B cell (primary cell): ENCODE measurements around the gene TMPRSS5. TPM values are rescaled to one million over a fixed set of nuclear protein-coding genes. Genes with fewer than 3 reads are reported as not detected.

Source experiments
- ATAC-seq: fragments of 200-7000 bp; cut with Tn5 transposase; one replicate; pipeline ENCODE4 v1.10.0; 2021; ENCODE audit warnings: low read depth, mild to moderate bottlenecking, moderate number of reproducible peaks, moderate library complexity
- CTCF ChIA-PET: fragments of 350-600 bp; sonication (Branson Sonifier 250); formaldehyde crosslinking; loops from one replicate; lab custom pipeline; 2021; ENCODE audit warnings: antibody characterized with exemption, inconsistent platforms; lab: Charles Lee
- POLR2A ChIA-PET: fragments of 350-600 bp; sonication (Branson Sonifier 250); formaldehyde crosslinking; loops from one replicate; lab custom pipeline; 2021; ENCODE audit warnings: antibody characterized with exemption; lab: Charles Lee
- DNase-seq: peaks from one replicate; pipeline ENCODE4 v3.0.0; 2013
- H2AFZ ChIP-seq: 2 replicates; pipeline ENCODE4 v1.6.1; 2012; ENCODE audit warnings: mild to moderate bottlenecking, low read depth, low read length; ENCODE audit not compliant: insufficient read depth, poor library complexity, severe bottlenecking
- H3K27ac ChIP-seq, 2 donors: 1 replicate in 1 of 2; 2 replicates in 1 of 2; pipeline ENCODE4 v1.5.1; 2012 to 2013; ENCODE audit warnings: low read length in 2 of 2, mild to moderate bottlenecking in 2 of 2, moderate library complexity in 1 of 2
- H3K27me3 ChIP-seq, 4 experiments: fragments of 200-600 bp in 1 of 4; sonication (generic) in 1 of 4; replicated peaks in 1 of 4; 1 replicate in 2 of 4; 2 replicates in 2 of 4; pipeline versions ENCODE4 v1.6.1 to v1.7.0; 2013 to 2016; ENCODE audit warnings: low read length in 3 of 4, mild to moderate bottlenecking in 2 of 4, mixed read lengths in 1 of 4, moderate library complexity in 1 of 4; ENCODE audit not compliant: insufficient read depth in 4 of 4, control insufficient read depth in 3 of 4; ENCODE audit errors: control extremely low read depth in 1 of 4
- H3K36me3 ChIP-seq, 2 experiments: replicated peaks in 1 of 2; 1 replicate in 1 of 2; 2 replicates in 1 of 2; pipeline versions ENCODE4 v1.6.1 to v1.7.1; 2013; ENCODE audit warnings: low read length in 1 of 2; ENCODE audit not compliant: insufficient read depth in 2 of 2, control insufficient read depth in 1 of 2; ENCODE audit errors: control extremely low read depth in 1 of 2, extremely low read depth in 1 of 2
- H3K4me1 ChIP-seq, 2 donors: fragments of 200-600 bp in 1 of 2; sonication (generic) in 1 of 2; 1 replicate in 1 of 2; 2 replicates in 1 of 2; pipeline versions ENCODE4 v1.5.1 to v1.6.1; 2013 to 2017; ENCODE audit warnings: low read length in 2 of 2; ENCODE audit not compliant: control insufficient read depth in 2 of 2, insufficient read depth in 2 of 2
- H3K4me2 ChIP-seq: replicated peaks from 2 replicates; pipeline ENCODE3; 2012; ENCODE audit warnings: mild to moderate bottlenecking, low read depth, low read length; ENCODE audit not compliant: poor library complexity, severe bottlenecking
- H3K4me3 ChIP-seq, 5 experiments: fragments of 200-600 bp in 1 of 5; sonication (generic) in 1 of 5; 1 replicate in 3 of 5; 2 replicates in 2 of 5; pipeline versions ENCODE4 v1.5.1 to v1.7.0; 2011 to 2016; ENCODE audit warnings: low read length in 4 of 5, mild to moderate bottlenecking in 4 of 5, low read depth in 2 of 5, control low read depth in 1 of 5, moderate library complexity in 1 of 5; ENCODE audit not compliant: insufficient read depth in 1 of 5; ENCODE audit errors: control extremely low read depth in 1 of 5, extremely low read depth in 1 of 5
- H3K79me2 ChIP-seq: fragments of 200-600 bp; sonication (generic); one replicate; pipeline ENCODE4 v1.6.0; 2016; ENCODE audit warnings: low read length; ENCODE audit not compliant: control insufficient read depth, insufficient read depth
- H3K9ac ChIP-seq: fragments of 200-600 bp; sonication (generic); 2 replicates; pipeline ENCODE4 v1.6.1; 2017; ENCODE audit warnings: mild to moderate bottlenecking, low read length, moderate library complexity
- H3K9me3 ChIP-seq, 3 donors: one replicate each; pipeline versions ENCODE4 v1.6.1 to v1.7.1; 2013; ENCODE audit warnings: low read length in 2 of 3; ENCODE audit not compliant: control insufficient read depth in 2 of 3, insufficient read depth in 1 of 3; ENCODE audit errors: control extremely low read depth in 1 of 3
- H4K20me1 ChIP-seq: 2 replicates; pipeline ENCODE4 v1.6.0; 2012; ENCODE audit warnings: mild to moderate bottlenecking, low read length; ENCODE audit not compliant: insufficient read depth, control insufficient read depth, poor library complexity, severe bottlenecking
- H3K27ac Mint-ChIP-seq: one replicate; pipeline ENCODE4 v1.8.0; 2021; ENCODE audit warnings: mixed read lengths
- H3K27me3 Mint-ChIP-seq: one replicate; pipeline ENCODE4 v1.8.0; 2021; ENCODE audit warnings: mixed read lengths
- H3K4me1 Mint-ChIP-seq: one replicate; pipeline ENCODE4 v1.8.0; 2021; ENCODE audit warnings: mixed read lengths
- H3K4me3 Mint-ChIP-seq: one replicate; pipeline ENCODE4 v1.8.0; 2021; ENCODE audit warnings: mixed read lengths
- H3K9me3 Mint-ChIP-seq: one replicate; pipeline ENCODE4 v1.8.0; 2022; ENCODE audit warnings: mixed read lengths; ENCODE audit not compliant: insufficient read depth
- EZH2 ChIP-seq: IDR thresholded peaks from 2 replicates; pipeline ENCODE4 v1.6.1; 2012; ENCODE audit warnings: borderline replicate concordance, low read depth, mild to moderate bottlenecking, moderate library complexity, low read length; ENCODE audit not compliant: insufficient read depth, poor library complexity, severe bottlenecking
- WGBS: methylation state at CpG from one replicate; pipeline ENCODE4 v1.1.5; 2013; ENCODE audit warnings: missing lambda C conversion rate; ENCODE audit not compliant: insufficient coverage; 5-methylcytosine and 5-hydroxymethylcytosine counted together
- intact Hi-C: fragments of 100-400 bp; cut with micrococcal nuclease; formaldehyde crosslinking; loops from one replicate; pipeline ENCODE4 v1.10.0; 2022
- polyA plus RNA-seq: library from polyadenylated mRNA; depleted of rRNA; stranded (reverse); fragments of >200 nt; gene quantifications from 2 replicates; pipeline ENCODE4 v1.2.3, GENCODE V29; 2012
- total RNA-seq, 2 donors: library from RNA; stranded (reverse); fragments of 120-200 nt in 1 of 2; gene quantifications; 1 replicate in 1 of 2; 2 replicates in 1 of 2; pipeline versions ENCODE4 v1.2.3 to v1.2.4, GENCODE V29; 2013 to 2022
- TF ChIP-seq, protein P1 (sequence below): fragments of 200-600 bp; IDR thresholded peaks from one replicate; pipeline ENCODE4 v1.8.0; 2022; ENCODE audit warnings: antibody characterized with exemption, mild to moderate bottlenecking

Gene TMPRSS5
- total and polyA plus RNA-seq, 2 donors (not counting 1 experiment from before 2014, with no cell fraction given): 0.74 to 0.86 TPM

DNA sequence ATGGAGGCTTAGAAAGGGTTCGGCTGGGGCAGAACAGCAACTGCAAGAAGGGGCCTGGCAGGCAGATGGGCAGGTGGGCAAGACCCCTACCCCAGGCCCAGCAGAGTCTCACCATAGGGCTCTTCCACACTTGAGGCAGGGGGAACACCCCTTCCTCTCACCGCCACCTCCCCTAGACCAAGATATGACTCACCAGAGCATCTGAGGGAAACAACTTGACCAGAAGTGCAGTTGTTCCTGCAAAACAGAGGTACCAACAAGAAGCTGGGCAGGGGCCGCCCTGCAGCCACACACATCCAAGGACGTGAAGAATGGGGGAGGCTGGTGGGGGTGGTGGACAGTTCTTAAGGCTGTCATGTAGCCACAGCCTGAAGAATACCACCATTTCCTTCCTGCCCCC, 10.9 kb downstream of the TMPRSS5 start:
- no peak for TF ChIP-seq EZH2
- TF ChIP-seq, protein P1, sequence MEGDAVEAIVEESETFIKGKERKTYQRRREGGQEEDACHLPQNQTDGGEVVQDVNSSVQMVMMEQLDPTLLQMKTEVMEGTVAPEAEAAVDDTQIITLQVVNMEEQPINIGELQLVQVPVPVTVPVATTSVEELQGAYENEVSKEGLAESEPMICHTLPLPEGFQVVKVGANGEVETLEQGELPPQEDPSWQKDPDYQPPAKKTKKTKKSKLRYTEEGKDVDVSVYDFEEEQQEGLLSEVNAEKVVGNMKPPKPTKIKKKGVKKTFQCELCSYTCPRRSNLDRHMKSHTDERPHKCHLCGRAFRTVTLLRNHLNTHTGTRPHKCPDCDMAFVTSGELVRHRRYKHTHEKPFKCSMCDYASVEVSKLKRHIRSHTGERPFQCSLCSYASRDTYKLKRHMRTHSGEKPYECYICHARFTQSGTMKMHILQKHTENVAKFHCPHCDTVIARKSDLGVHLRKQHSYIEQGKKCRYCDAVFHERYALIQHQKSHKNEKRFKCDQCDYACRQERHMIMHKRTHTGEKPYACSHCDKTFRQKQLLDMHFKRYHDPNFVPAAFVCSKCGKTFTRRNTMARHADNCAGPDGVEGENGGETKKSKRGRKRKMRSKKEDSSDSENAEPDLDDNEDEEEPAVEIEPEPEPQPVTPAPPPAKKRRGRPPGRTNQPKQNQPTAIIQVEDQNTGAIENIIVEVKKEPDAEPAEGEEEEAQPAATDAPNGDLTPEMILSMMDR: no peak
- H4K20me1 ChIP-seq: no peaks in the 10 kb centered on the region

DNA sequence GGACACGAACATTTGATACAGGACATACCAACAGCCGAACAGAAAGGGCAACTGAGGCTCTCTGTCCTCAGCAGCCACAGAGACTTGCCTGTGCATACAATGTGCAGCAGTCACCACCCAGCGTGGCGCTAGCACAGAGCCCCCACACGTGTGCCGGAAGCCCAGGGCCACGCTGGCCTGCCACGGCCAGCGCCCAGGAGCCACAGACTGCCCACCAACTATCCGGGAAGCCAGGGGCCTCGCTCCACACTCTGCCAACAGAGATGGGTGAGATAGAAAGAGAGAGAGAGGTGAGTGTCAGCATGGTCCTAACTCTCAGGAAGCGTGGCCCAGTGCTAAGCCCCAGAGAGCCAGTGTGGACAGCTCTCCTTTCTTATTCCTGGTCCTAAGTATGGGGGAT, 11.7 kb downstream of the TMPRSS5 start:
- DNase-seq: no peak
- TF ChIP-seq EZH2: no peak
- TF ChIP-seq, protein P1: no peak
- Histone ChIP-seq H3K4me3 (no peak overlapping the region), H3K36me3 (no peaks in the 10 kb centered on the region), H3K4me1 (no peaks in the 10 kb centered on the region), H4K20me1 (no peaks in the 10 kb centered on the region), H3K9ac (no peak overlapping the region), H3K4me2 (no peak overlapping the region), H3K27me3 (no peaks in the 10 kb centered on the region), H2AFZ (no peak overlapping the region), H3K9me3 (no peaks in the 10 kb centered on the region), H3K27ac (no peak overlapping the region), H3K79me2 (no peaks in the 10 kb centered on the region)
- POLR2A ChIA-PET: no interaction called here
- 98% methylated on average over 12 of the region's 12 CpGs for WGBS
- intact Hi-C loops: no loop called here
- CTCF ChIA-PET: no interaction called here
- ATAC-seq: no peak
- H3K9me3 Mint-ChIP-seq: no peaks in the 10 kb centered on the region
- no peak overlapping the region for H3K27ac Mint-ChIP-seq
- H3K27me3 Mint-ChIP-seq: no peaks in the 10 kb centered on the region
- H3K4me3 Mint-ChIP-seq: no peak overlapping the region
- no peaks in the 10 kb centered on the region for H3K4me1 Mint-ChIP-seq

More for the DNA sequence above, 10.9 kb downstream of the TMPRSS5 start:
- Histone ChIP-seq H3K79me2 (no peaks in the 10 kb centered on the region), H3K36me3 (no peaks in the 10 kb centered on the region), H3K4me2 (no peak overlapping the region), H3K4me1 (no peaks in the 10 kb centered on the region), H3K27me3 (no peaks in the 10 kb centered on the region), H3K9me3 (peaks cover 0 to 5% (median 0%) of the 10 kb centered on the region in 3 donors), H3K27ac (no peak overlapping the region), H2AFZ (no peak overlapping the region), H3K9ac (no peak overlapping the region), H3K4me3 (no peak overlapping the region)
- ATAC-seq: no peak
- ChIA-PET CTCF (no interaction called here), POLR2A (no interaction called here)
- intact Hi-C loops: no loop called here
- no peaks in the 10 kb centered on the region for H3K27me3 Mint-ChIP-seq
- H3K4me1 Mint-ChIP-seq: no peaks in the 10 kb centered on the region
- no peak overlapping the region for H3K27ac Mint-ChIP-seq
- H3K4me3 Mint-ChIP-seq: no peak overlapping the region
- no peak for DNase-seq
- no peaks in the 10 kb centered on the region for H3K9me3 Mint-ChIP-seq
- 80% methylated on average over 1 of the region's 4 CpGs for WGBS
